HepG2 (cell line): ENCODE measurements around the gene C9orf50. TPM values are rescaled to one million over a fixed set of nuclear protein-coding genes. Genes with fewer than 3 reads are reported as not detected.

Source experiments
- ATAC-seq: fragments of 200-7000 bp; cut with Tn5 transposase; 3 replicates; pipeline ENCODE4 v1.9.1; 2020; ENCODE audit warnings: mild to moderate bottlenecking, moderate library complexity
- BruUV-seq: library from RNA; stranded (reverse); fragments of 400-500 nt; replicated peaks from 2 replicates; lab custom pipeline; 2021; lab: Mats Ljungman, UMichigan
- CTCF ChIA-PET: fragments of 300-600 bp; formaldehyde crosslinking; extraction: SDS; loops from one replicate; lab custom pipeline; 2021; ENCODE audit warnings: low total read pairs, inconsistent platforms, low intra/inter-chr PET ratio; lab: Yijun Ruan, JAX
- POLR2A ChIA-PET: fragments of 350-600 bp; sonication (Branson Sonifier 250); formaldehyde crosslinking; loops from one replicate; lab custom pipeline; 2020; ENCODE audit warnings: antibody characterized with exemption, inconsistent platforms; lab: Yijun Ruan, JAX
- DNase-seq: peaks from one replicate; pipeline ENCODE4 v3.0.0-alpha.2; 2015; ENCODE audit warnings: low spot score
- FAIRE-seq: peaks from 3 replicates; lab custom pipeline; 2011; peaks lifted over from hg19 to GRCh38; lab: Jason Lieb, UNC
- H2AFZ ChIP-seq: one replicate; pipeline ENCODE4 v1.6.1; 2011; ENCODE audit warnings: low read length, inconsistent platforms
- H3K27ac ChIP-seq: fragments of 300-600 bp; 3 replicates; pipeline ENCODE4 v1.8.0; 2011; ENCODE audit warnings: mixed run types, mild to moderate bottlenecking, mixed read lengths, low read length, inconsistent platforms; ENCODE audit not compliant: insufficient read depth; ENCODE audit errors: extremely low read length
- H3K27me3 ChIP-seq, 2 experiments: fragments of 200-600 bp in 1 of 2; 2 replicates in 1 of 2; 3 replicates in 1 of 2; pipeline versions ENCODE4 v1.6.0 to v1.8.0; 2011; ENCODE audit warnings: low read length in 2 of 2, mild to moderate bottlenecking in 2 of 2, moderate library complexity in 2 of 2, inconsistent platforms in 1 of 2; ENCODE audit not compliant: insufficient read depth in 2 of 2, control insufficient read depth in 1 of 2
- H3K36me3 ChIP-seq, 2 experiments: fragments of 200-600 bp in 1 of 2; replicated peaks in 1 of 2; 2 replicates in 1 of 2; 3 replicates in 1 of 2; pipeline versions ENCODE4 v1.5.1 to v1.8.0; 2011; ENCODE audit warnings: low read length in 2 of 2, inconsistent platforms in 1 of 2; ENCODE audit not compliant: insufficient read depth in 2 of 2, control insufficient read depth in 1 of 2
- H3K4me1 ChIP-seq: 2 replicates; pipeline ENCODE4 v1.5.1; 2012; ENCODE audit warnings: low read length, inconsistent platforms; ENCODE audit not compliant: insufficient read depth
- H3K4me2 ChIP-seq: 2 replicates; pipeline ENCODE4 v1.6.0; 2011; ENCODE audit warnings: low read depth, low read length, inconsistent platforms
- H3K4me3 ChIP-seq, 3 experiments: fragments of 200-600 bp in 1 of 3; sonication (generic), shearing (Covaris generic) in 1 of 3; replicated peaks in 1 of 3; 2 replicates each; pipeline ENCODE4 v1.5.1; 2011 to 2016; ENCODE audit warnings: low read length in 3 of 3, inconsistent platforms in 2 of 3, low read depth in 2 of 3, mild to moderate bottlenecking in 2 of 3, control low read depth in 1 of 3, mixed read lengths in 1 of 3; ENCODE audit not compliant: insufficient read depth in 1 of 3
- H3K79me2 ChIP-seq: one replicate; pipeline ENCODE4 v1.6.1; 2011; ENCODE audit warnings: low read length, inconsistent platforms; ENCODE audit not compliant: insufficient read depth
- H3K9ac ChIP-seq: 2 replicates; pipeline ENCODE4 v1.6.0; 2011; ENCODE audit warnings: mild to moderate bottlenecking, low read depth, low read length, inconsistent platforms; ENCODE audit not compliant: insufficient read depth
- H3K9me3 ChIP-seq: 2 replicates; pipeline ENCODE4 v1.5.1; 2012; ENCODE audit warnings: mild to moderate bottlenecking, low read length
- H4K20me1 ChIP-seq: 2 replicates; pipeline ENCODE4 v1.6.0; 2011; ENCODE audit warnings: inconsistent platforms, mild to moderate bottlenecking, low read length, moderate library complexity; ENCODE audit not compliant: insufficient read depth
- FOXM1 ChIP-seq: sonication (generic); formaldehyde crosslinking; IDR thresholded peaks from 2 replicates; pipeline ENCODE4 v1.5.0; 2020; ENCODE audit warnings: missing genetic modification reagents
- GABPB1 ChIP-seq: IDR thresholded peaks from 2 replicates; pipeline ENCODE4 v1.6.1; 2016; ENCODE audit warnings: mild to moderate bottlenecking, missing genetic modification reagents, moderate library complexity, missing compliant biosample characterization
- MATR3 ChIP-seq: sonication (generic); formaldehyde crosslinking; IDR thresholded peaks from 2 replicates; pipeline ENCODE4 v1.4.0; 2020; ENCODE audit warnings: missing genetic modification reagents
- MEIS2 ChIP-seq: sonication (generic); formaldehyde crosslinking; IDR thresholded peaks from 2 replicates; pipeline ENCODE4 v1.9.0; 2021; ENCODE audit warnings: mild to moderate bottlenecking, missing genetic modification reagents
- MTA3 ChIP-seq: sonication (generic); formaldehyde crosslinking; IDR thresholded peaks from 2 replicates; pipeline ENCODE4 v1.4.0; 2020; ENCODE audit warnings: missing genetic modification reagents
- MZF1 ChIP-seq: sonication (generic); formaldehyde crosslinking; IDR thresholded peaks from 2 replicates; pipeline ENCODE4 v1.8.1; 2023; ENCODE audit warnings: mild to moderate bottlenecking, missing genetic modification reagents, borderline replicate concordance
- NR2F1 ChIP-seq, 2 experiments: fragments of 450-650 bp in 1 of 2; formaldehyde crosslinking in 1 of 2; IDR thresholded peaks; 2 replicates each; pipeline versions ENCODE4 v1.5.0 to v1.6.1; 2016 to 2020; ENCODE audit warnings: mild to moderate bottlenecking in 1 of 2, missing compliant biosample characterization in 1 of 2, missing genetic modification reagents in 1 of 2, moderate library complexity in 1 of 2
- RFX5 ChIP-seq: IDR thresholded peaks from 2 replicates; pipeline ENCODE4 v1.6.1; 2011; ENCODE audit warnings: low read depth, low read length, improper control_type of control experiment
- ZNF121 ChIP-seq: sonication (generic); formaldehyde crosslinking; IDR thresholded peaks from 2 replicates; pipeline ENCODE4 v1.5.0; 2020; ENCODE audit warnings: mild to moderate bottlenecking, missing genetic modification reagents
- ZNF143 ChIP-seq: sonication (generic); formaldehyde crosslinking; IDR thresholded peaks from 2 replicates; pipeline ENCODE4 v1.4.0; 2020; ENCODE audit warnings: missing genetic modification reagents
- ZNF44 ChIP-seq: sonication (generic); formaldehyde crosslinking; IDR thresholded peaks from 2 replicates; pipeline ENCODE4 v1.5.1; 2020; ENCODE audit warnings: mild to moderate bottlenecking, missing genetic modification reagents
- ZNF501 ChIP-seq: sonication (generic); formaldehyde crosslinking; IDR thresholded peaks from 2 replicates; pipeline ENCODE4 v1.5.1; 2020; ENCODE audit warnings: mild to moderate bottlenecking, moderate library complexity, missing genetic modification reagents
- ZNF879 ChIP-seq: sonication (generic); formaldehyde crosslinking; IDR thresholded peaks from 2 replicates; pipeline ENCODE4 v1.8.1; 2023; ENCODE audit warnings: missing genetic modification reagents
- WGBS: methylation state at CpG from one replicate; pipeline ENCODE4 v1.1.6; 2017; ENCODE audit warnings: low lambda C conversion rate; 5-methylcytosine and 5-hydroxymethylcytosine counted together
- in situ Hi-C: cut with HindIII; loops from 2 replicates; pipeline ENCODE4 v1.10.0; 2017; ENCODE audit warnings: low pct_unique_long_range_greater_than_20kb; ENCODE audit not compliant: extremely low pct_ligation_motif_present
- intact Hi-C: fragments of 100-400 bp; cut with micrococcal nuclease; formaldehyde crosslinking; loops from one replicate; pipeline ENCODE4 v1.10.0; 2022; ENCODE audit not compliant: unreplicated experiment
- polyA plus RNA-seq, 8 experiments: library from polyadenylated mRNA; depleted of rRNA in 3 of 8; stranded (reverse) in 7 of 8; unstranded in 1 of 8; fragments of >200 nt; fragmentation: Illumina TruSeq in 4 of 8; extraction: Trizol in 4 of 8; gene quantifications; 2 replicates each; pipeline versions ENCODE4 v1.2.1 to v1.2.3, GENCODE V29; 2011 to 2016; ENCODE audit warnings: low read depth in 4 of 8, missing spikeins in 1 of 8, mixed read lengths in 1 of 8; ENCODE audit not compliant: insufficient read depth in 1 of 8
- total RNA-seq, 5 experiments: library from RNA; depleted of rRNA; stranded (reverse); fragments of >200 nt; fragmentation: Illumina TruSeq; extraction: Trizol; gene quantifications; 2 replicates each; pipeline ENCODE4 v1.2.3, GENCODE V29; 2016; ENCODE audit warnings: low read depth in 1 of 5
- TF ChIP-seq, protein P1 (sequence below): sonication (generic); formaldehyde crosslinking; IDR thresholded peaks from 2 replicates; pipeline ENCODE4 v1.4.0; 2020; ENCODE audit warnings: missing genetic modification reagents, borderline replicate concordance
- TF ChIP-seq, protein P2 (sequence below): sonication (generic); formaldehyde crosslinking; conservative IDR thresholded peaks from 2 replicates; pipeline ENCODE4 v1.8.0; 2022; ENCODE audit warnings: mild to moderate bottlenecking, moderate library complexity, missing genetic modification reagents
- TF ChIP-seq, protein P3 (sequence below): IDR thresholded peaks from 2 replicates; pipeline ENCODE4 v1.6.1; 2018; ENCODE audit warnings: missing genetic modification reagents

The C9orf50 gene
- total and polyA plus RNA-seq, 2 of the 13 experiments (the other 11 are each of a cell fraction or from before 2014, with no cell fraction given) = not detected

DNA sequence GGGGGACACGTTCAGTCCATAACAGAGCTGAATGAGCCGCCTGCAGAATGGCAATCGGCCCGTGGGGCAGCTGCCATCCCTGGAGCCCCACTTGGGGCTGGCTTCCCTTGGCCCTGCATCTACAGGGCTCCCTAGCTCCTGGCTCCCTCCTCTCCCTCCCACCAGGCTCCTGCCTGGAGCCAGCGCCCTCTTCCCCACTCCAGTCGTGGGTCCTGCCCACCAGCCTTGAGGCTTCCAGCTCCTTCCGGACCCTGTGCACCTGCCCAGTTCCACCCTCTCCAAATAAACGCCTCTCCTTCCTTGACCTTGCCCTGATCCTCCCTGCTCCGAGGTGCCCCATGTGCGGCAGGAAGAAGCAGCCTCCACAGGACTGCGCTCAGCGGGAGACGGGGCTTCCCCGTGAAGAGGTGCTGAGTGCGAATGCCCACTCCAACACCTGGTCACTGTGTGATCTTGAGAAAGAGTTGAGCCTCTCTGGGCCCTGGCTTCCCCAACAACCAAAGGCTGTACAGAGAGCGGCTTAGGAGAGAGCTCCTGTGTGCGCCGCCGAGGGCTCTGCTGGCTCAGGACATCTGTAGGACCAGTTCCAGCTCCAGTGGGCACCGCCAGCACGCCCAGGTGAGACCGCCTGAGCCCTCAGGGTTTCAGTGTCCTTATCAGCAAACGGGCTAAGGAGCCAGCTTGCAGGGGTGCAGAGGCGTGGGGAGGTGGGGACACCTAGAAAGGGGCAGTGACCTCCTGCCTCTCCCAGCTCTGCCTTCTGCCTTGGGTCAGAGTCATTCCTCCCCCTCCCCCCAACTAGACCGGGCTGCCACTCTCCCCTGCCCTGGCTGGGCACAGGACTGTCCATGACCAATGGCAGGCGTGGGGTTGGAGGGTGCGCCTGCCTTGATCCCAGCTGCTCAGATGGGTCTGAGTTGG, 12.1 kb downstream of the C9orf50 start (continued):
- TF ChIP-seq, protein P1, sequence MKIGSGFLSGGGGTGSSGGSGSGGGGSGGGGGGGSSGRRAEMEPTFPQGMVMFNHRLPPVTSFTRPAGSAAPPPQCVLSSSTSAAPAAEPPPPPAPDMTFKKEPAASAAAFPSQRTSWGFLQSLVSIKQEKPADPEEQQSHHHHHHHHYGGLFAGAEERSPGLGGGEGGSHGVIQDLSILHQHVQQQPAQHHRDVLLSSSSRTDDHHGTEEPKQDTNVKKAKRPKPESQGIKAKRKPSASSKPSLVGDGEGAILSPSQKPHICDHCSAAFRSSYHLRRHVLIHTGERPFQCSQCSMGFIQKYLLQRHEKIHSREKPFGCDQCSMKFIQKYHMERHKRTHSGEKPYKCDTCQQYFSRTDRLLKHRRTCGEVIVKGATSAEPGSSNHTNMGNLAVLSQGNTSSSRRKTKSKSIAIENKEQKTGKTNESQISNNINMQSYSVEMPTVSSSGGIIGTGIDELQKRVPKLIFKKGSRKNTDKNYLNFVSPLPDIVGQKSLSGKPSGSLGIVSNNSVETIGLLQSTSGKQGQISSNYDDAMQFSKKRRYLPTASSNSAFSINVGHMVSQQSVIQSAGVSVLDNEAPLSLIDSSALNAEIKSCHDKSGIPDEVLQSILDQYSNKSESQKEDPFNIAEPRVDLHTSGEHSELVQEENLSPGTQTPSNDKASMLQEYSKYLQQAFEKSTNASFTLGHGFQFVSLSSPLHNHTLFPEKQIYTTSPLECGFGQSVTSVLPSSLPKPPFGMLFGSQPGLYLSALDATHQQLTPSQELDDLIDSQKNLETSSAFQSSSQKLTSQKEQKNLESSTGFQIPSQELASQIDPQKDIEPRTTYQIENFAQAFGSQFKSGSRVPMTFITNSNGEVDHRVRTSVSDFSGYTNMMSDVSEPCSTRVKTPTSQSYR (CRISPR knock-in tag) = peak; percentile 29; the same call in 1 of the 2 replicates
- TF ChIP-seq ZNF121 (CRISPR knock-in tag) (peak; percentile 52; the same call in 1 of the 2 replicates), MATR3 (CRISPR knock-in tag) (no peak), GABPB1 (CRISPR knock-in tag) (peak; percentile 20; the same call in 1 of the 2 replicates)
- TF ChIP-seq, protein P2, sequence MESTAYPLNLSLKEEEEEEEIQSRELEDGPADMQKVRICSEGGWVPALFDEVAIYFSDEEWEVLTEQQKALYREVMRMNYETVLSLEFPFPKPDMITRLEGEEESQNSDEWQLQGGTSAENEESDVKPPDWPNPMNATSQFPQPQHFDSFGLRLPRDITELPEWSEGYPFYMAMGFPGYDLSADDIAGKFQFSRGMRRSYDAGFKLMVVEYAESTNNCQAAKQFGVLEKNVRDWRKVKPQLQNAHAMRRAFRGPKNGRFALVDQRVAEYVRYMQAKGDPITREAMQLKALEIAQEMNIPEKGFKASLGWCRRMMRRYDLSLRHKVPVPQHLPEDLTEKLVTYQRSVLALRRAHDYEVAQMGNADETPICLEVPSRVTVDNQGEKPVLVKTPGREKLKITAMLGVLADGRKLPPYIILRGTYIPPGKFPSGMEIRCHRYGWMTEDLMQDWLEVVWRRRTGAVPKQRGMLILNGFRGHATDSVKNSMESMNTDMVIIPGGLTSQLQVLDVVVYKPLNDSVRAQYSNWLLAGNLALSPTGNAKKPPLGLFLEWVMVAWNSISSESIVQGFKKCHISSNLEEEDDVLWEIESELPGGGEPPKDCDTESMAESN (CRISPR knock-in tag) = no peak

DNA sequence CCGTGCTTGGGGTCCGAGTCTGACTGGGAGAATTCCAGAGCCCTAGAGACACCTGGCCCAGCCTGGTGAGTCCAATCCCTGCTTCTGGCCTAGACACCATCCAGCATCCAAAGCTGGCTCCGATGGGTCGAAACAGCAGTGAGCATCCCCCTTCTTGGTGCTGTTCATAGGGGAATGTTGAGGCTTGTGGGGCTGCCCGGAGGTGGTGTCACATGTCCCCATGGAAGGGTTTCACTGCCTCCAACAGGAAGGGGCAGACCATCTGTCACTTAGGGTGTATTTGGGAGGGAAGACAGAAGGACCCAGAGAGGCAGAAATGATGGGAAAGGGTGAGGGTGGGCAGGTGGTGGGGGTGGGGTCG, 13.9 kb downstream of the C9orf50 start:
- DNase-seq = no peak
- in situ Hi-C loops (no loop called here), intact Hi-C loops (loop anchor here (1.0 to 5.0 kb wide), 3 partner anchors 38 to 147 kb away; no protein-coding TSS in a partner anchor)
- Histone ChIP-seq H3K27ac (peak overlapping the region; percentile 79), H3K9ac (peak overlapping the region; percentile 71), H3K79me2 (peaks cover 3% of the 10 kb centered on the region), H3K4me2 (peak overlapping the region; percentile 88), H3K27me3 (no peaks in the 10 kb centered on the region), H3K9me3 (no peaks in the 10 kb centered on the region), H3K4me3 (peak overlapping the region; percentile 42 to 79 (median 56)), H4K20me1 (no peaks in the 10 kb centered on the region), H2AFZ (no peak overlapping the region), H3K36me3 (no peaks in the 10 kb centered on the region; a peak in 1 of 5 replicates), H3K4me1 (peaks cover 91% of the 10 kb centered on the region)
- BruUV-seq = no TSS peak
- 0% methylated on average over 2 of the region's 6 CpGs for WGBS
- CTCF ChIA-PET = no interaction called here
- FAIRE-seq = no peak
- POLR2A ChIA-PET = interaction anchor here (0.9 to 5.1 kb wide), 17 partner anchors 10 to 467 kb away, joined by 3 to 72 read pairs (median 7); partner anchors contain the start of genes C9orf50, IER5L and NTMT1
- peak; percentile 1 for ATAC-seq
- TF ChIP-seq ZNF143 (CRISPR knock-in tag) = no peak
- no peak for TF ChIP-seq FOXM1 (CRISPR knock-in tag)
- TF ChIP-seq RFX5 = no peak
- TF ChIP-seq ZNF44 (CRISPR knock-in tag) = no peak
- TF ChIP-seq NR2F1 (CRISPR knock-in tag; IDR thresholded peaks at IDR 0.05) = no peak
- TF ChIP-seq ZNF501 (CRISPR knock-in tag) = no peak
- TF ChIP-seq MEIS2 (CRISPR knock-in tag) = no peak
- no peak for TF ChIP-seq MZF1 (CRISPR knock-in tag)
- no peak for TF ChIP-seq MTA3
- TF ChIP-seq, protein P3, sequence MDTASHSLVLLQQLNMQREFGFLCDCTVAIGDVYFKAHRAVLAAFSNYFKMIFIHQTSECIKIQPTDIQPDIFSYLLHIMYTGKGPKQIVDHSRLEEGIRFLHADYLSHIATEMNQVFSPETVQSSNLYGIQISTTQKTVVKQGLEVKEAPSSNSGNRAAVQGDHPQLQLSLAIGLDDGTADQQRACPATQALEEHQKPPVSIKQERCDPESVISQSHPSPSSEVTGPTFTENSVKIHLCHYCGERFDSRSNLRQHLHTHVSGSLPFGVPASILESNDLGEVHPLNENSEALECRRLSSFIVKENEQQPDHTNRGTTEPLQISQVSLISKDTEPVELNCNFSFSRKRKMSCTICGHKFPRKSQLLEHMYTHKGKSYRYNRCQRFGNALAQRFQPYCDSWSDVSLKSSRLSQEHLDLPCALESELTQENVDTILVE = no peak
- TF ChIP-seq ZNF879 (CRISPR knock-in tag) = 0 out of 2 replicates have a peak, but pooled peaks have one; percentile 33
